ENCODE measurements around the gene CRIM1.

The CRIM1 gene

DNA sequence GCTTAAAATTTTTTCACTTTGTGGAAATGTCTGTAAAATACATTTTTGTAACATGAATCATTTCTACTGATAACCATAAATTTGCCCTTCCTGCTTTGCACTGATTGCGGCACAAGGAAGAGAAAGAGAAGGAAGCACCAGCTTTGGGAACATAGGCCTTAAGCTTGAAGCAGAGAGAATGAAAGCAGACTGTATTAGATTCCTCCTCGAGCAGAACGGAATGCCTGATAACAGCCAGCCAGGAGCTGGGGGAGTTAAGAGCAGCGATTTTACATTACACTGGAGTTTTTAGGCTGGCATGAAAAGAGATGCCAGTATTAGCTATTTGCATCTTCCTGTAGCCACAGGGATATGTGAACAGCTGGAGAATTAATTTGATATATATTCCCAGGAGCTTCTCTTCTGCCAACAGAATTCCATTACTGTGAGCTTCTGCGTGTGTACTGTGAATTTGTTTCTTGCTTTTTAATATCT lies 33.5 kb downstream of the CRIM1 start:
- no peak overlapping the region for H3K4me3 ChIP-seq (ENCODE audit: low read depth, low read length)
- TF ChIP-seq, protein P1, sequence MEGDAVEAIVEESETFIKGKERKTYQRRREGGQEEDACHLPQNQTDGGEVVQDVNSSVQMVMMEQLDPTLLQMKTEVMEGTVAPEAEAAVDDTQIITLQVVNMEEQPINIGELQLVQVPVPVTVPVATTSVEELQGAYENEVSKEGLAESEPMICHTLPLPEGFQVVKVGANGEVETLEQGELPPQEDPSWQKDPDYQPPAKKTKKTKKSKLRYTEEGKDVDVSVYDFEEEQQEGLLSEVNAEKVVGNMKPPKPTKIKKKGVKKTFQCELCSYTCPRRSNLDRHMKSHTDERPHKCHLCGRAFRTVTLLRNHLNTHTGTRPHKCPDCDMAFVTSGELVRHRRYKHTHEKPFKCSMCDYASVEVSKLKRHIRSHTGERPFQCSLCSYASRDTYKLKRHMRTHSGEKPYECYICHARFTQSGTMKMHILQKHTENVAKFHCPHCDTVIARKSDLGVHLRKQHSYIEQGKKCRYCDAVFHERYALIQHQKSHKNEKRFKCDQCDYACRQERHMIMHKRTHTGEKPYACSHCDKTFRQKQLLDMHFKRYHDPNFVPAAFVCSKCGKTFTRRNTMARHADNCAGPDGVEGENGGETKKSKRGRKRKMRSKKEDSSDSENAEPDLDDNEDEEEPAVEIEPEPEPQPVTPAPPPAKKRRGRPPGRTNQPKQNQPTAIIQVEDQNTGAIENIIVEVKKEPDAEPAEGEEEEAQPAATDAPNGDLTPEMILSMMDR (IDR thresholded peaks at IDR 0.05; ENCODE audit: borderline replicate concordance, insufficient read depth, low read depth, low read length): no peak

DNA sequence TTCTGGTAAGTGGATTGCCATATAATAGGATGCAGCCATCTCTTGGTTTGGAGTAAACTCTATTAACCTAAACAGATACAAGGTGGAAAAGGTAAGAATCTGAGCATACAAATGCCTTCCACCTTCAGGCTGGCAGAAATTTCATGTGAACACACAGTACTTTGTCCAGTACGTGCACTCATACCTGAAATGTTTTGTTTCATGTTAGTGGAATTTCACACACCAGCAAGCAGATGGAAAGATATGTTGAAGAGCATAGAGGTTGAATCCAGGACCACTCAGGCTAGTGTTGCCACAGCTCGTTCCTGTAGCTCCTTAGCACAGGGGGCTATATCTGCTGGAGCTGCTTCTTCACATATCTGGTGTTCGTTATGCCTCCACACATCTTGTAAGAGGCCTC lies 34.0 kb downstream of the CRIM1 start:
- TF ChIP-seq, protein P1 (IDR thresholded peaks at IDR 0.05; ENCODE audit: borderline replicate concordance, insufficient read depth, low read depth, low read length): no peak
- H3K4me3 ChIP-seq (ENCODE audit: low read depth, low read length): no peak overlapping the region

DNA sequence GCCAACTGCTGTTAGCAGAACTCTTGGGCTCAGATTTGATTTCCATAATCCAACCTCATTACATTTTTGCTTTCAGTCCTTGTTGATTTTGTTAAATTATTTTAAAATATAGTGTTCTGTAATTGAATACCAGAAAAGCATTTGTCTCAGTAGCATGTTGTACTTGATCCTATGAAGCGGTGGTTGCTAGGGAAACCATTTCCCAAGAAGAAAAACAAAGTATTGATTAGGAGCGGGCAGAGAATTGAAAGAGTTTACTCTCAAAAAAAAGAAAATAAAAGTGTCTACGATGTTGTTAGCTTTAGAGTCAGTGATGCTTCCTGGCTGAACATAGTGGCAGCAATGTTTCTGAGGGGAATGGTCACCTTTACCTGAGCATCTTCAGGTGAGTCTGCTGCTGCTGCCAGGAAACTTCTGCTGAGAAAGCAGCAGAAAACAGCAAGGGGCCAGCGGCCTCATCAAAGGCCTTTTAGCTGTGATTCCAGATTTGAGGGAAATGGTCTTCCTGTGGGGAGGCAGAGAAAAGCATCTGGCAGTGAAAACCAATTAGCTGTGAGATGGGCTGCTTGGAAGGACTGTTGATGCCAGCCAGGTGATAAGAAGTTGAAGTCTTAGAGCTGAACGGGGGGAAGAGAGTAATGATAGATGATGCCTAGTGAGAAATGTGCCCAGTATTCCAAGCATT lies 37.1 kb downstream of the CRIM1 start:
- H3K4me3 ChIP-seq (ENCODE audit: low read depth, low read length): no peak overlapping the region
- TF ChIP-seq, protein P1 (IDR thresholded peaks at IDR 0.05; ENCODE audit: borderline replicate concordance, insufficient read depth, low read depth, low read length): no peak

DNA sequence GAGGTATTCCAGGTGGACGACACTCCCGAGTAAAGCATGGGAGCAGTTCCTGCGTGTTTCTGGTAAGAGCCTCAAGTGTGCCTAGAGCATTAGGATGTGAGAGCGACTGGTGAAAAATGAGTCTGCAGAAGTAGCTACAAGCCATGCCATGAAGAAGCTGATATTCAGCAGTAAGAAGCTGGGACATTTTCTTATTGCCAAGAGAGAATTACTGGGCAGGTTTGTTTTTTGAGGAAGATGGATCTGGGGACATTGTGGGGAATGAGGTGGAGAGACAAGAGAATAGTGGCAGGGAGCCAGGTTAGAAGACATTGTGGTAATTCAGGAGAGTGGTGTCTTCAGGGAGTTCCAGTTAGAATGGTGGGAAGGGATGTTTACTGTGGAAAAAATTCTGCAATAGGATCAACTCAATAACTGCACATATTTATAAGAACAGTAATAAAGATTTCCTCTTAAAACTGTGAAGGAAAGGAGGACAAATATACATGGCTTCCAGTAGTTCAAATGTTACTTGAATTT lies 38.2 kb downstream of the CRIM1 start:
- no peak overlapping the region for H3K4me3 ChIP-seq (ENCODE audit: low read depth, low read length)
- TF ChIP-seq, protein P1 (IDR thresholded peaks at IDR 0.05; ENCODE audit: borderline replicate concordance, insufficient read depth, low read depth, low read length): no peak

DNA sequence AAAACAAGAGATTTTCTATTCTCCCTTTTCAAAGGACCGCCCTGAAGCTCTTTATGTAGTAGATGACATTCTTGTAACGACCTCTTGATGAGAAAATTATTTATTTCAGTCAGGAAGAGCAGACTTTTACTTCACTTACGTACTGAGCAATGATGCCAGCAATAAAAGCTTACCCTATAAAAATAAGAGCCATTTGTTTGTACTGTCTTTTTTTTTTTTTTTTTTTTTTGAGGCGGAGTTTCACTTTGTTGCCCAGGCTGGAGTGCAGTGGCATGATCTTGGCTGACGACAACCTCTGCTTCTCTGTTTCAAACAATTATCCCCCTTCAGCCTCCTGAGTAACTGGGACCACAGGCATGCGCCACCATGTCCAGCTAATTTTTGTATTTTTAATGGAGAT lies 39.2 kb downstream of the CRIM1 start:
- TF ChIP-seq, protein P1 (IDR thresholded peaks at IDR 0.05; ENCODE audit: borderline replicate concordance, insufficient read depth, low read depth, low read length): no peak

DNA sequence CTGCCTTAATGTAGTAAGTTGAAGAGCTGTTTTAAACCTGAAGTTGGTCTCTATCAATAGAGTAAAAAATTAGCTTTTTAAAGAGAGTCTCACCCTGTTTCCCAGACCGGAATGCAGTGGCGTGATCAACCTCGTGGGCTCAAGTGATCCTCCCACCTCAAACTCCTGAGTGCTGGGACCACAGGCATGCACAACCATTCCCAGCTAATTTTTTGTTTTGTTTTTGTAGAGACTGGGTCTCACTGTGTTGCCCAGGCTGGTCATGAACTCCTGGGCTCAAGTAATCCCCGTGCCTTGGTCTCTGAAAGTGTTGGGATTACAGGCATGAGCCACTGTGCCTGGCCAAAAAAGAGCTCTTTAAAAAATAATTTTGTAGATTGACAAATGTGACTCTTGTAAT lies 40.3 kb downstream of the CRIM1 start:
- no peak overlapping the region for H3K4me3 ChIP-seq (ENCODE audit: low read depth, low read length)
- TF ChIP-seq, protein P1 (IDR thresholded peaks at IDR 0.05; ENCODE audit: borderline replicate concordance, insufficient read depth, low read depth, low read length): no peak

More for the DNA sequence above, 39.2 kb downstream of the CRIM1 start:
- no peak overlapping the region for H3K4me3 ChIP-seq (ENCODE audit: low read depth, low read length)

All from GM12875 (cell line).